Spleen (tissue), 7 donors: ENCODE results near the gene CTDSPL.

Experiments
- POLR2A ChIP-seq, 3 donors: fragments of 450-650 bp; IDR thresholded peaks; one replicate each; pipeline ENCODE4 v1.5.1; 2017; ENCODE audit warnings: antibody characterized with exemption in 3 of 3, mild to moderate bottlenecking in 1 of 3
- TF ChIP-seq, protein P1 (sequence below), 11 experiments: fragments of 200-600 bp in 7 of 11; fragments of 450-650 bp in 4 of 11; sonication (generic) in 4 of 11; IDR thresholded peaks in 8 of 11; conservative IDR thresholded peaks in 3 of 11; 1 replicate in 7 of 11; 2 replicates in 4 of 11; pipeline versions ENCODE4 v1.4.0 to v1.8.0; 2016 to 2021; ENCODE audit warnings: antibody characterized with exemption in 11 of 11, inconsistent platforms in 4 of 11, mild to moderate bottlenecking in 1 of 11
- donor health status: DM: no; HTN: no; CAD: no; lungs with moderate emphysema.
- donor health status: DM: no; HTN: no; CAD: no.
- donor health status: DM: no; HTN: no; CAD: no.

DNA sequence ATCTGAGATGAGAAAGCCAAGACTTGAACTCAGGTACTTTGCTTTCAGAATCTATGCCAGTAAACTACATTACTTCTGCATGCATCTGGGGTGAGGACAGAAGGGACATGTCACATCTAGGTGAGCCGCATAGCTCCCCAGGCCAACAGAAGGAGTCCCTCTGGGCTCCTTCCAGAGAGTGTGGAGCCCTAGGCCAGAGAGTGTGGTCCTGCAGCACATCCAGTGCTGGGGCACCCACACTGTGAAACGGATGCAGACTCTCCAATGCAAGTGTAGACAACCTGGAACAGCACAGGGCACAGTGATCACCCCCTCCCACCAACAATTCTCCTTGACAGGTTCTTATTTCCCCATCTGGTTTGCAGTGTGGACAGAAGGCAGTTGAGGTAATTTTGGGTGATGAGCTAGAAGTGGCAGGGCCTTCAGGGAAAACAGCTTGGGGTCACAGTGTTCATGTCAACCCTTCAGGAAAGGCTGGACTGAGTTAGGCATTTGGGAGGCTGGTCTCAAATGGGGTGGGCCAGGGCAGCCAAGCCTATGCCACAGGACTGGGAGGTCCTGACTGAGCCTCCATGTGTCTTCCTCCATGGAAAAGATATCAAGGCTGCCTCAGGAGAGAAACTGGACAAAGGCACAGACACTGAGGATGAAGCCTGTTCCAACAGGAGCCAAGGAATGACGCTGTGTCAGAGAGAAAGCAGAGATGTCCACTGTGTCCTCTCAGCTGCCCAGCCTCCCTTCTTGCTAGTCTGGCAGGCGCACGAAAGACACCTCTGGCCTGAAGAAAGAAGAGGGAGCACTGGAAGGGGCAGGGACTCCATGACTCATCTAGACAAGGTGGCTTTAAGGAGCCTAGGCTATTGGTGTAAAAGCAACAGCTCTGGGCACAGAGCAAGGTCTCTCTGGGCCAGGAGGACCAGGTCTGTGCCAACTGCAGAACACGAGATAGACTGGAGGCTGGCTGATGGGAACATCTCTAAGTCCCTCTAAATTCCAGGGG, 166.1 kb downstream of the CTDSPL start:
- TF ChIP-seq POLR2A (IDR thresholded peaks at IDR 0.05) = no peak
- TF ChIP-seq, protein P1, sequence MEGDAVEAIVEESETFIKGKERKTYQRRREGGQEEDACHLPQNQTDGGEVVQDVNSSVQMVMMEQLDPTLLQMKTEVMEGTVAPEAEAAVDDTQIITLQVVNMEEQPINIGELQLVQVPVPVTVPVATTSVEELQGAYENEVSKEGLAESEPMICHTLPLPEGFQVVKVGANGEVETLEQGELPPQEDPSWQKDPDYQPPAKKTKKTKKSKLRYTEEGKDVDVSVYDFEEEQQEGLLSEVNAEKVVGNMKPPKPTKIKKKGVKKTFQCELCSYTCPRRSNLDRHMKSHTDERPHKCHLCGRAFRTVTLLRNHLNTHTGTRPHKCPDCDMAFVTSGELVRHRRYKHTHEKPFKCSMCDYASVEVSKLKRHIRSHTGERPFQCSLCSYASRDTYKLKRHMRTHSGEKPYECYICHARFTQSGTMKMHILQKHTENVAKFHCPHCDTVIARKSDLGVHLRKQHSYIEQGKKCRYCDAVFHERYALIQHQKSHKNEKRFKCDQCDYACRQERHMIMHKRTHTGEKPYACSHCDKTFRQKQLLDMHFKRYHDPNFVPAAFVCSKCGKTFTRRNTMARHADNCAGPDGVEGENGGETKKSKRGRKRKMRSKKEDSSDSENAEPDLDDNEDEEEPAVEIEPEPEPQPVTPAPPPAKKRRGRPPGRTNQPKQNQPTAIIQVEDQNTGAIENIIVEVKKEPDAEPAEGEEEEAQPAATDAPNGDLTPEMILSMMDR (IDR thresholded peaks at IDR 0.05 in 8 of 11, conservative IDR thresholded peaks at IDR 0.05 in 3 of 11) = no peak
